Hepatocyte (in vitro differentiated cells): Measurements from ENCODE around the gene EMC8.

ENCODE experiments used
- EZH2 ChIP-seq: fragments of 200-600 bp; sonication (generic); IDR thresholded peaks from 2 replicates; pipeline ENCODE4 v1.6.1; 2016; ENCODE audit warnings: antibody characterized with exemption, mild to moderate bottlenecking, borderline replicate concordance
- TF ChIP-seq, protein P1 (sequence below): fragments of 200-600 bp; sonication (generic); IDR thresholded peaks from 2 replicates; pipeline ENCODE4 v1.5.1; 2016; ENCODE audit warnings: antibody characterized with exemption, mild to moderate bottlenecking; ENCODE audit not compliant: poor library complexity

DNA sequence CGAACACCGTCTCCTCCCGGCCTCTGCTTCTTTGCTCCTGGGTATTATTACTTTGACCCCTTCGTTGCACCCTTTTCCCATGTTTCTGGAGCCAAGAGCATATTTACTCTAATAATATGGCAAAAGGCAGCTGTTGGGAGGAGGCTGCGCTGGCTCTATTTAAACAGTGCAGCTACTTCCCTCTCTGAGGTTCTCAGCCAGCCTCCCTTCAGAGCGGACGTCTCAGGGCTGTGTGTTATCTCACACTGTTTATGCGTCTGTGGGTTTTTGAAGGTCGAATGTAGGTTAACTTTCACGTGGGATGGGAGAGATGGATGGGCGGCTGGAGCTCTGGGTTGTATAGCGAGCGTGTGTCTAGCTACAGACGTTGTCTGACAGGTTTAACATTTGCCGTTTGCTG, 45.4 kb upstream of the EMC8 start:
- TF ChIP-seq, protein P1, sequence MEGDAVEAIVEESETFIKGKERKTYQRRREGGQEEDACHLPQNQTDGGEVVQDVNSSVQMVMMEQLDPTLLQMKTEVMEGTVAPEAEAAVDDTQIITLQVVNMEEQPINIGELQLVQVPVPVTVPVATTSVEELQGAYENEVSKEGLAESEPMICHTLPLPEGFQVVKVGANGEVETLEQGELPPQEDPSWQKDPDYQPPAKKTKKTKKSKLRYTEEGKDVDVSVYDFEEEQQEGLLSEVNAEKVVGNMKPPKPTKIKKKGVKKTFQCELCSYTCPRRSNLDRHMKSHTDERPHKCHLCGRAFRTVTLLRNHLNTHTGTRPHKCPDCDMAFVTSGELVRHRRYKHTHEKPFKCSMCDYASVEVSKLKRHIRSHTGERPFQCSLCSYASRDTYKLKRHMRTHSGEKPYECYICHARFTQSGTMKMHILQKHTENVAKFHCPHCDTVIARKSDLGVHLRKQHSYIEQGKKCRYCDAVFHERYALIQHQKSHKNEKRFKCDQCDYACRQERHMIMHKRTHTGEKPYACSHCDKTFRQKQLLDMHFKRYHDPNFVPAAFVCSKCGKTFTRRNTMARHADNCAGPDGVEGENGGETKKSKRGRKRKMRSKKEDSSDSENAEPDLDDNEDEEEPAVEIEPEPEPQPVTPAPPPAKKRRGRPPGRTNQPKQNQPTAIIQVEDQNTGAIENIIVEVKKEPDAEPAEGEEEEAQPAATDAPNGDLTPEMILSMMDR: no peak
- TF ChIP-seq EZH2: no peak
